BJ (cell line): ENCODE results near the gene TRPM3. TPM values are rescaled to one million over a fixed set of nuclear protein-coding genes. Genes with fewer than 3 reads are reported as not detected.
"Not testable (repeated sequence)": the region's sequence is repeated elsewhere in the genome, so short reads cannot be mapped to it uniquely, and the experiment has no call there.

Source experiments
- CTCF ChIA-PET: fragments of 350-600 bp; formaldehyde crosslinking; extraction: SDS; loops from one replicate; lab custom pipeline; 2021; ENCODE audit warnings: antibody characterized with exemption, inconsistent platforms; lab: Yijun Ruan, JAX
- POLR2A ChIA-PET: fragments of 300-600 bp; sonication (Branson Sonifier 250); formaldehyde crosslinking; extraction: SDS; loops from one replicate; lab custom pipeline; 2021; ENCODE audit warnings: antibody characterized with exemption; lab: Charles Lee
- DNase-seq: peaks from one replicate; pipeline ENCODE4 v3.0.0-alpha.2; 2011; ENCODE audit warnings: low read depth
- H3K27me3 ChIP-seq: 2 replicates; pipeline ENCODE4 v1.6.0; 2011; ENCODE audit warnings: low read length; ENCODE audit not compliant: control insufficient read depth, insufficient read depth
- H3K36me3 ChIP-seq: 2 replicates; pipeline ENCODE4 v1.5.1; 2011; ENCODE audit warnings: low read length; ENCODE audit not compliant: control insufficient read depth, insufficient read depth
- H3K4me3 ChIP-seq: 2 replicates; pipeline ENCODE4 v1.5.1; 2011; ENCODE audit warnings: low read depth, mild to moderate bottlenecking, control low read depth, low read length
- polyA plus RNA-seq: library from polyadenylated mRNA; depleted of rRNA; stranded (reverse); fragments of >200 nt; gene quantifications from 2 replicates; pipeline ENCODE4 v1.2.3, GENCODE V29; 2011
- TF ChIP-seq, protein P1 (sequence below): IDR thresholded peaks from 2 replicates; pipeline ENCODE4 v1.5.1; 2011; ENCODE audit warnings: low read depth, mild to moderate bottlenecking, control low read depth, inconsistent platforms, low read length, moderate library complexity; ENCODE audit not compliant: insufficient read depth

The TRPM3 gene
- polyA plus RNA-seq, 1 experiment = 0.07 TPM

GRCh38 chr9:70979966-70980365 lies 141.5 kb downstream of the TRPM3 start:
- ChIA-PET POLR2A (no interaction called here), CTCF (interaction anchor here (0.6 to 1.0 kb wide), 3 partner anchors 9 to 386 kb away, joined by 3 to 4 read pairs (median 4); no protein-coding TSS in a partner anchor)
- Histone ChIP-seq H3K36me3 (no peaks in the 10 kb centered on the region), H3K27me3 (no peaks in the 10 kb centered on the region), H3K4me3 (no peak overlapping the region)
- no peak for DNase-seq
- TF ChIP-seq, protein P1, sequence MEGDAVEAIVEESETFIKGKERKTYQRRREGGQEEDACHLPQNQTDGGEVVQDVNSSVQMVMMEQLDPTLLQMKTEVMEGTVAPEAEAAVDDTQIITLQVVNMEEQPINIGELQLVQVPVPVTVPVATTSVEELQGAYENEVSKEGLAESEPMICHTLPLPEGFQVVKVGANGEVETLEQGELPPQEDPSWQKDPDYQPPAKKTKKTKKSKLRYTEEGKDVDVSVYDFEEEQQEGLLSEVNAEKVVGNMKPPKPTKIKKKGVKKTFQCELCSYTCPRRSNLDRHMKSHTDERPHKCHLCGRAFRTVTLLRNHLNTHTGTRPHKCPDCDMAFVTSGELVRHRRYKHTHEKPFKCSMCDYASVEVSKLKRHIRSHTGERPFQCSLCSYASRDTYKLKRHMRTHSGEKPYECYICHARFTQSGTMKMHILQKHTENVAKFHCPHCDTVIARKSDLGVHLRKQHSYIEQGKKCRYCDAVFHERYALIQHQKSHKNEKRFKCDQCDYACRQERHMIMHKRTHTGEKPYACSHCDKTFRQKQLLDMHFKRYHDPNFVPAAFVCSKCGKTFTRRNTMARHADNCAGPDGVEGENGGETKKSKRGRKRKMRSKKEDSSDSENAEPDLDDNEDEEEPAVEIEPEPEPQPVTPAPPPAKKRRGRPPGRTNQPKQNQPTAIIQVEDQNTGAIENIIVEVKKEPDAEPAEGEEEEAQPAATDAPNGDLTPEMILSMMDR = no peak

- ChIA-PET POLR2A (no interaction called here), CTCF (no interaction called here)
- Histone ChIP-seq H3K4me3 (no peak overlapping the region), H3K36me3 (no peaks in the 10 kb centered on the region), H3K27me3 (no peaks in the 10 kb centered on the region)
- no peak for DNase-seq
- TF ChIP-seq, protein P1 = no peak
Measured at GRCh38 chr9:70978085-70978484, 143.3 kb downstream of the TRPM3 start.

DNA sequence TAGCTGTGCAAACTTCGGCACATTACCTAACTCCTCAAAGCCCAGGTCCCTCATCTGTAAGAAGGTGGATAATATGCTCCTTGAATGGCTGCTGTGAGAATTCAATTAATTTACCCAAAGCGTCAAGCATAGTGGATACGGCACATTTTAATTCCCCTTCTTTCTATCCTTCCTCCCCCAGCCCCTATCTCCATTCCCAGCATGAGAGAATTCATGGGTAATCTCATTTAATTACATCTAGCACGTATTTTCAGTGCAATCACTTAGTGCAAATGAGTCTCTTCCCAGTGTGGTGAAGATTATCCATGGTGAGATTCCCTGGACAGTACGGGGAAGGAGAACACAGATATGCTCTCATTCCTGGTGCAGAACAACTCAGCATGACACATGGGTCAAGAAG lies 145.6 kb downstream of the TRPM3 start:
- Histone ChIP-seq H3K27me3 (no peaks in the 10 kb centered on the region), H3K4me3 (no peak overlapping the region), H3K36me3 (no peaks in the 10 kb centered on the region)
- POLR2A ChIA-PET = no interaction called here
- CTCF ChIA-PET = interaction anchor here (0.6 kb wide), 1 partner anchor 14 kb away, joined by 3 read pairs; no protein-coding TSS in a partner anchor
- TF ChIP-seq, protein P1 = no peak
- no peak for DNase-seq

- ChIA-PET POLR2A (no interaction called here), CTCF (interaction anchor here (1.1 to 2.3 kb wide), 2 partner anchors 9 to 10 kb away, joined by 4 to 7 read pairs; no protein-coding TSS in a partner anchor)
- TF ChIP-seq, protein P1 = no peak
Measured at GRCh38 chr9:70971723-70972122, 149.7 kb downstream of the TRPM3 start.

GRCh38 chr9:70966380-70966779 lies 155.0 kb downstream of the TRPM3 start:
- H3K4me3 ChIP-seq, POLR2A ChIA-PET, CTCF ChIA-PET, H3K27me3 ChIP-seq, DNase-seq, H3K36me3 ChIP-seq: not testable (repeated sequence)

More at GRCh38 chr9:70971723-70972122, 149.7 kb downstream of the TRPM3 start:
- H3K27me3 ChIP-seq = no peaks in the 10 kb centered on the region
- no peak for DNase-seq
- no peak overlapping the region for H3K4me3 ChIP-seq
- no peaks in the 10 kb centered on the region for H3K36me3 ChIP-seq

GRCh38 chr9:70964861-70965260 lies 156.6 kb downstream of the TRPM3 start:
- no peaks in the 10 kb centered on the region for H3K27me3 ChIP-seq
- TF ChIP-seq, protein P1 = no peak
- no peak overlapping the region for H3K4me3 ChIP-seq
- POLR2A ChIA-PET = no interaction called here
- DNase-seq = no peak
- H3K36me3 ChIP-seq = no peaks in the 10 kb centered on the region
- CTCF ChIA-PET = interaction anchor here (1.0 kb wide), 1 partner anchor 284 kb away, joined by 3 read pairs; no protein-coding TSS in a partner anchor
